ENCODE measurements around the gene SORCS2. TPM values are rescaled to one million over a fixed set of nuclear protein-coding genes. Genes with fewer than 3 reads are reported as not detected.

SORCS2 gene
- total RNA-seq, 6 donors from 2014 or later: 2.2 to 28.3 (median 7.2) TPM

DNA sequence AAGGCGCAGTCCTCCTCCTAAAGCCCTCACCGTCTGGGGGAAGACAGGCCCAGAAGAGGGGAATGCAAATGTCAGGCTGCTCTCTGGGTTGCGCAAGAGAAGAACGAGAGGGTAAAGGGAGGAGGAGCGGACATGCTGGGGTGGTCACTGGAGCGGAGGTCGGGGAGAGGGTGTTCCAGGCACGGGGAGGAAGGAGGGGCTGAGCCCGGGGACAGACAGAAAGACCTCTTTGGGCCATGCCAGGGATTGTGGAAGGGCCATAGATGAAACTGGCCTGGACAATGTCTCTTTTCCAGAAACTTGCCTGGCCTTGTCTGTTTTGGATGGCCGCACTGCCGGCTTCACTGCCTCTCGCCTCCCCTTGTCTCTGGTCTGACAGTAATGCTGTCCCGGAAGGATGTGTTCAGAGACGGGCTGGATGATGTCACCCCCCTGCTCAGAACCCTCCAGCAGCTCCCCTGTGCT is 121.0 kb downstream of the SORCS2 start:
- no peak overlapping the region for H3K27ac ChIP-seq
- ATAC-seq (ENCODE audit: low FRiP score in 2 of 2) (no peak), DNase-seq (no peak)
- no peak overlapping the region for H3K4me3 ChIP-seq
- no peaks in the 10 kb centered on the region for H3K27me3 ChIP-seq
- no peaks in the 10 kb centered on the region for H3K4me1 ChIP-seq
- H3K9me3 ChIP-seq: peaks cover 0 to 5% (median 0%) of the 10 kb centered on the region in 4 donors
- 61% methylated on average over 14 of the region's 14 CpGs for WGBS, 2 donors
- TF ChIP-seq POLR2AphosphoS5 (IDR thresholded peaks at IDR 0.05): no peak
- no peak for TF ChIP-seq EP300 (IDR thresholded peaks at IDR 0.05)
- TF ChIP-seq POLR2A (IDR thresholded peaks at IDR 0.05): no peak
- TF ChIP-seq, protein P1, sequence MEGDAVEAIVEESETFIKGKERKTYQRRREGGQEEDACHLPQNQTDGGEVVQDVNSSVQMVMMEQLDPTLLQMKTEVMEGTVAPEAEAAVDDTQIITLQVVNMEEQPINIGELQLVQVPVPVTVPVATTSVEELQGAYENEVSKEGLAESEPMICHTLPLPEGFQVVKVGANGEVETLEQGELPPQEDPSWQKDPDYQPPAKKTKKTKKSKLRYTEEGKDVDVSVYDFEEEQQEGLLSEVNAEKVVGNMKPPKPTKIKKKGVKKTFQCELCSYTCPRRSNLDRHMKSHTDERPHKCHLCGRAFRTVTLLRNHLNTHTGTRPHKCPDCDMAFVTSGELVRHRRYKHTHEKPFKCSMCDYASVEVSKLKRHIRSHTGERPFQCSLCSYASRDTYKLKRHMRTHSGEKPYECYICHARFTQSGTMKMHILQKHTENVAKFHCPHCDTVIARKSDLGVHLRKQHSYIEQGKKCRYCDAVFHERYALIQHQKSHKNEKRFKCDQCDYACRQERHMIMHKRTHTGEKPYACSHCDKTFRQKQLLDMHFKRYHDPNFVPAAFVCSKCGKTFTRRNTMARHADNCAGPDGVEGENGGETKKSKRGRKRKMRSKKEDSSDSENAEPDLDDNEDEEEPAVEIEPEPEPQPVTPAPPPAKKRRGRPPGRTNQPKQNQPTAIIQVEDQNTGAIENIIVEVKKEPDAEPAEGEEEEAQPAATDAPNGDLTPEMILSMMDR (IDR thresholded peaks at IDR 0.05): no peak
- no peaks in the 10 kb centered on the region for H3K36me3 ChIP-seq

DNA sequence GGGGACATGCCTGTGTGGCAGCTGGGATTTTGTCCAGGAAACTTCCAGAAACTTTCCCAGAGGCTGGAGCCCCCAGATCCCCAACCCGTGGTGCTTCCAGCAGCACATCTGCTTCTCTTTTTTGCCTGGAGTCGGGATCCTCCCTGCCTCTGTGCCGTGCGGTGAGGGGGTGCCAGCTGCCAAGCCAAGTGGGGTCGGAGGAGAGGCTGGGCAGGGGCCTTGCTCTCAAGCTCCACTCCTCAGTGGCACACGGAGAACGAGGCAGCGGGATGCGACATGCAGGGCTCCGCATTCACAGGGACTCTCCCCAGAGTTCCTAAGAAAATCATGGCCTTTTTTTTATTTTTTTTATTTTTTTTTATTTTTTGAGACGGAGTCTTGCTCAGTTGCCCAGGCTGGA is 121.7 kb downstream of the SORCS2 start:
- 88 to 92% methylated on average over 10 to 11 of the region's 11 CpGs for WGBS, 2 donors
- no peak overlapping the region for H3K27ac ChIP-seq

DNA sequence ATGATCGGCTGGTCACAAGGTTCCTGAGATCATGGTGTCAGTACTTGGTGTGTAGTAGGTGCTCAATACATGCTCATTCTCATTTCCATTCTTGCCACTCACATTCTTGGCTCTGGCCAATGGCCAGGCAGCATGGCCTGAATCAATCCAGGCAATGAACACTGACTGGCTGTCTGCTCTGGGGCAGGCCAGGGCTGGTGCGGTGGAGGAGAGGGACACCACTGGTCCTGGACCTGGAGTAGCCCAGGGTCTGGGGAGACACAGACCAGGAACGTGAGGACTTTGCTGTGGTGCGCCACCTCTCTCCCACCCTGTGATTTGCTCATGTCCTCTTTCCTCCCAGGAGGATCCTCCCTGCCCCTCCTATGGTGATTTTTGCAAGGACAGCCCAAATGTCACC is 122.9 kb downstream of the SORCS2 start:
- no peak overlapping the region for H3K27ac ChIP-seq

More for the DNA sequence above, 121.7 kb downstream of the SORCS2 start:
- Histone ChIP-seq H3K9me3 (peaks cover 0 to 6% (median 4%) of the 10 kb centered on the region in 4 donors), H3K4me1 (no peaks in the 10 kb centered on the region), H3K36me3 (no peaks in the 10 kb centered on the region), H3K27me3 (no peaks in the 10 kb centered on the region), H3K4me3 (no peak overlapping the region)
- no peak for ATAC-seq (ENCODE audit: low FRiP score in 2 of 2)
- TF ChIP-seq POLR2A (IDR thresholded peaks at IDR 0.05) (no peak), EP300 (IDR thresholded peaks at IDR 0.05) (no peak), POLR2AphosphoS5 (IDR thresholded peaks at IDR 0.05) (no peak)
- TF ChIP-seq, protein P1 (IDR thresholded peaks at IDR 0.05): no peak
- no peak for DNase-seq

DNA sequence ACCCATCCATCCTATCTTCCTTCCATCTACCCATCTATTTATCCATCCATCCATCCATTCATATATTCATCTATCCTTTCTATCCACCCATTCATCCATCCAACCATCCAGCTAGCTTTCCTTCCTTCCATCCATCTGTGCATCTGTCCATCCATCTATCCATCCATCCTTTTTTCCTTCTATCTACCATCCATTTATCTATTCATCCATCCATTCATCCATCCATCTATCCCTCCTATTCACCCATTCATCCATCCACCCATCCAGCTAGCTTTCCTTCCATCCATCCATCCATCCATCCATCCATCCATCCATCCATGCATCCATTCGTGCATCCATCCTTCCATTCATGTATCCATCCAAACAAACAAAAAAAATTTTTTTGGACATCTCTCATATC is 123.6 kb downstream of the SORCS2 start:
- Histone ChIP-seq H3K36me3 (no peaks in the 10 kb centered on the region), H3K27me3 (no peaks in the 10 kb centered on the region), H3K27ac (no peak overlapping the region), H3K4me1 (no peaks in the 10 kb centered on the region), H3K9me3 (peaks cover 0 to 11% (median 5%) of the 10 kb centered on the region in 4 donors), H3K4me3 (no peak overlapping the region)
- DNase-seq (no peak), ATAC-seq (ENCODE audit: low FRiP score in 2 of 2) (no peak)
- WGBS, 2 donors: 84 to 100% methylated on average over 1 of the region's 1 CpG
- no peak for TF ChIP-seq POLR2AphosphoS5 (IDR thresholded peaks at IDR 0.05)
- TF ChIP-seq, protein P1 (IDR thresholded peaks at IDR 0.05): no peak
- TF ChIP-seq POLR2A (IDR thresholded peaks at IDR 0.05): no peak
- no peak for TF ChIP-seq EP300 (IDR thresholded peaks at IDR 0.05)

More for the DNA sequence above, 122.9 kb downstream of the SORCS2 start:
- WGBS, 2 donors: 61 to 90% methylated on average over 3 to 4 of the region's 4 CpGs
- DNase-seq (no peak), ATAC-seq (ENCODE audit: low FRiP score in 2 of 2) (no peak)
- Histone ChIP-seq H3K4me1 (no peaks in the 10 kb centered on the region), H3K9me3 (peaks cover 0 to 11% (median 5%) of the 10 kb centered on the region in 4 donors), H3K36me3 (no peaks in the 10 kb centered on the region), H3K27me3 (no peaks in the 10 kb centered on the region), H3K4me3 (no peak overlapping the region)
- TF ChIP-seq POLR2AphosphoS5 (IDR thresholded peaks at IDR 0.05) (no peak), EP300 (IDR thresholded peaks at IDR 0.05) (no peak), POLR2A (IDR thresholded peaks at IDR 0.05) (no peak)
- TF ChIP-seq, protein P1 (IDR thresholded peaks at IDR 0.05): no peak

DNA sequence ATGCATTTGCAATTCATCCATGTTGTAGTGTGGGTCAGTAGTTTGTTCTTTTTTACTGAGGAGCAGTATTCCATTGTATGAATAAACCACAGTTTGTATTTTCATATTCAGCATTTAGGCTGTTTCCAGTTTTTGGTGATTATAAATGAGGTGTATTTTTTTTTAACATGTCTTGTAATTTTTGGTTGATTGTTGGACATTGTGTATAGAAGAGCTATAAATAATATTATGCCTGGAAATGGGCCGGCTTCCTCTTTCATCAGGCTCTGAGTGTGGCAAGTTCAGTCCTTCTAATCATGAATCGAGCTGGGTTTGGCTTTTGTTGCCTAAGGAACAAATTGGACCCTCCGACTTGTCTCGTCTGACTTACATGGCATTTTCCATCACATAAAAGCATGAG is 126.7 kb downstream of the SORCS2 start:
- no peaks in the 10 kb centered on the region for H3K36me3 ChIP-seq
- WGBS, 2 donors: 63 to 79% methylated on average over 4 of the region's 4 CpGs
- ATAC-seq (ENCODE audit: low FRiP score in 2 of 2): no peak
- TF ChIP-seq POLR2AphosphoS5 (IDR thresholded peaks at IDR 0.05): no peak
- TF ChIP-seq, protein P1 (IDR thresholded peaks at IDR 0.05): no peak
- no peak for TF ChIP-seq POLR2A (IDR thresholded peaks at IDR 0.05)
- no peak for TF ChIP-seq EP300 (IDR thresholded peaks at IDR 0.05)
- no peaks in the 10 kb centered on the region for H3K4me1 ChIP-seq
- no peaks in the 10 kb centered on the region for H3K27me3 ChIP-seq
- H3K9me3 ChIP-seq: peaks cover 0 to 11% (median 5%) of the 10 kb centered on the region in 4 donors
- H3K27ac ChIP-seq: no peak overlapping the region
- H3K4me3 ChIP-seq: no peak overlapping the region
- DNase-seq: no peak
